IPS-NIHi11 (cell line): ENCODE results near the gene EPB41L4A.

Experiments
- DNase-seq: peaks from one replicate; pipeline ENCODE4 v3.0.0; 2012; ENCODE audit warnings: mixed read lengths, low spot score

Gene EPB41L4A

GRCh38 chr5:112205846-112206245 lies 213.2 kb downstream of the EPB41L4A start:
- peak; percentile 45 for DNase-seq

- DNase-seq = no peak
Observed at GRCh38 chr5:112203229-112203628, 215.8 kb downstream of the EPB41L4A start.

- DNase-seq = no peak
Observed at GRCh38 chr5:112202694-112203093, 216.4 kb downstream of the EPB41L4A start.

- DNase-seq = no peak
Observed at GRCh38 chr5:112201141-112201540, 217.9 kb downstream of the EPB41L4A start.

GRCh38 chr5:112200131-112200530 lies 218.9 kb downstream of the EPB41L4A start:
- DNase-seq = no peak

- no peak for DNase-seq
Observed at GRCh38 chr5:112196584-112196983, 222.5 kb downstream of the EPB41L4A start.

- no peak for DNase-seq
Observed at GRCh38 chr5:112195924-112196323, 223.2 kb downstream of the EPB41L4A start.

- no peak for DNase-seq
Observed at GRCh38 chr5:112192866-112193265, 226.2 kb downstream of the EPB41L4A start.

GRCh38 chr5:112192072-112192471 lies 227.0 kb downstream of the EPB41L4A start:
- no peak for DNase-seq

- DNase-seq = no peak
Observed at GRCh38 chr5:112189391-112189790, 229.7 kb downstream of the EPB41L4A start.

- DNase-seq = no peak
Observed at GRCh38 chr5:112186401-112186990, 232.6 kb downstream of the EPB41L4A start.

- no peak for DNase-seq
Observed at GRCh38 chr5:112183874-112184273, 235.2 kb downstream of the EPB41L4A start.

GRCh38 chr5:112183103-112183711 lies 235.9 kb downstream of the EPB41L4A start:
- DNase-seq = no peak

- DNase-seq = no peak
Observed at GRCh38 chr5:112179290-112179689, 239.8 kb downstream of the EPB41L4A start.

GRCh38 chr5:112174959-112175594 lies 244.0 kb downstream of the EPB41L4A start:
- peak; percentile 60 for DNase-seq

GRCh38 chr5:112165897-112166737 lies 253.0 kb downstream of the EPB41L4A start:
- peak; percentile 67 for DNase-seq

GRCh38 chr5:112165399-112165798 lies 253.7 kb downstream of the EPB41L4A start:
- no peak for DNase-seq

GRCh38 chr5:112163435-112163834 lies 255.6 kb downstream of the EPB41L4A start:
- DNase-seq = no peak

- DNase-seq = no peak
Observed at GRCh38 chr5:112161392-112161748, 257.7 kb downstream of the EPB41L4A start.

GRCh38 chr5:112160652-112161391 lies 258.3 kb downstream of the EPB41L4A start:
- DNase-seq = peak; percentile 89

GRCh38 chr5:112159435-112159834 lies 259.6 kb downstream of the EPB41L4A start:
- no peak for DNase-seq

GRCh38 chr5:112156211-112156610 lies 262.9 kb downstream of the EPB41L4A start:
- no peak for DNase-seq
